ENCODE measurements around the gene WBP1.

- TF ChIP-seq CTCF (IDR thresholded peaks at IDR 0.05; ENCODE audit: borderline replicate concordance, extremely low read depth, low read length, poor library complexity, severe bottlenecking) (no peak), EZH2 (IDR thresholded peaks at IDR 0.05; ENCODE audit: borderline replicate concordance, low read depth, low read length, severe bottlenecking) (no peak)
Observed at GRCh38 chr2:74450570-74451190, 7.6 kb upstream of the WBP1 start.
